Middle frontal gyrus (tissue), 1 donor: ENCODE data around the gene FERMT3.

Source experiments
- DNase-seq: peaks from one replicate; pipeline ENCODE4 v3.0.0-alpha.2; 2015; ENCODE audit warnings: low spot score; ENCODE audit errors: extremely low spot score

The FERMT3 gene

GRCh38 chr11:64185693-64186491, 20.6 kb upstream of the FERMT3 start, which contains the start of gene STIP1:
STIP1 (plus strand) TSS chr11:64186171; CDS start chr11:64186262, 91 bp downstream.
- peak; percentile 100 for DNase-seq

GRCh38 chr11:64186492-64187165, 19.9 kb upstream of the FERMT3 start:
- DNase-seq: no peak

GRCh38 chr11:64192434-64192833, 14.1 kb upstream of the FERMT3 start:
- DNase-seq: no peak

- DNase-seq: no peak
Measured at GRCh38 chr11:64196626-64197025, 9.9 kb upstream of the FERMT3 start.

- DNase-seq: no peak
Measured at GRCh38 chr11:64198511-64198910, 8.0 kb upstream of the FERMT3 start.

GRCh38 chr11:64201543-64201942, 5.0 kb upstream of the FERMT3 start:
- DNase-seq: no peak

- DNase-seq: no peak
Measured at GRCh38 chr11:64202992-64203391, 3.5 kb upstream of the FERMT3 start.

GRCh38 chr11:64203421-64204079, 3.0 kb upstream of the FERMT3 start:
- DNase-seq: no peak

- DNase-seq: no peak
Measured at GRCh38 chr11:64204080-64204440, 2.5 kb upstream of the FERMT3 start.

GRCh38 chr11:64204464-64204989, 2.0 kb upstream of the FERMT3 start:
- DNase-seq: peak; percentile 85

GRCh38 chr11:64207256-64208085, 950 bp downstream of the FERMT3 start:
- DNase-seq: no peak

GRCh38 chr11:64208086-64208795, 1.7 kb downstream of the FERMT3 start:
- no peak for DNase-seq

GRCh38 chr11:64208796-64209562, 2.5 kb downstream of the FERMT3 start:
- no peak for DNase-seq

- DNase-seq: no peak
Measured at GRCh38 chr11:64209563-64209843, 3.0 kb downstream of the FERMT3 start.

- no peak for DNase-seq
Measured at GRCh38 chr11:64210301-64211020, 3.9 kb downstream of the FERMT3 start.

- DNase-seq: no peak
Measured at GRCh38 chr11:64211181-64211872, 4.8 kb downstream of the FERMT3 start.

- no peak for DNase-seq
Measured at GRCh38 chr11:64216879-64217278, 10.4 kb downstream of the FERMT3 start.

GRCh38 chr11:64218628-64219353, 12.3 kb downstream of the FERMT3 start:
- DNase-seq: no peak
